IPS DF 4.7 (cell line): ENCODE measurements around the gene DIP2C.
"Not testable (repeated sequence)": the region's sequence is repeated elsewhere in the genome, so short reads cannot be mapped to it uniquely, and the experiment has no call there.

ENCODE experiments used
- DNase-seq: peaks from one replicate; pipeline ENCODE4 v3.0.0-alpha.2; 2013; ENCODE audit warnings: low spot score; ENCODE audit errors: extremely low read depth

The DIP2C gene

DNA sequence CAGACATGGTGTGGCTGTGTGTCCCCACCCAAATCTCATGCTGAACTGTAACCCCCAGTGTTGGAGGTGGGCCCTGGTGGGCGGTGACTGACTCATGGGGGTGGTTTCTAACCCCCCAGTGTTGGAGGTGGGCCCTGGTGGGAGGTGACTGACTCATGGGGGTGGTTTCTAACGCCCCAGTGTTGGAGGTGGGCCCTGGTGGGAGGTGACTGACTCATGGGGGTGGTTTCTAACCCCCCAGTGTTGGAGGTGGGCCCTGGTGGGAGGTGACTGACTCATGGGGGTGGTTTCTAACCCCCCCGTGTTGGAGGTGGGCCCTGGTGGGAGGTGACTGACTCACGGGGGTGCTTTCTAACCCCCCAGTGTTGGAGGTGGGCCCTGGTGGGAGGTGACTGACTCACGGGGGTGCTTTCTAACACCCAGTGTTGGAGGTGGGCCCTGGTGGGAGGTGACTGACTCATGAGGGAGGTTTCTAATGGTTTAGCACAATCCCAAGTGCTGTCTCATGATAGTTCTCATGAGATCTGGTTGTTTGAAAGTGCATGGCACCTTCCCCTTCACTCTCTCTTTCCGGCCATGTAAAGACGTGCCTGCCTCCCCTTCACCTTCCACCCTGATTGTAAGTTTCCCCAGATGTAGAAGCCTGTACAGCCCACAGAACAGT is 78.7 kb downstream of the DIP2C start:
- not testable (repeated sequence) for DNase-seq

DNA sequence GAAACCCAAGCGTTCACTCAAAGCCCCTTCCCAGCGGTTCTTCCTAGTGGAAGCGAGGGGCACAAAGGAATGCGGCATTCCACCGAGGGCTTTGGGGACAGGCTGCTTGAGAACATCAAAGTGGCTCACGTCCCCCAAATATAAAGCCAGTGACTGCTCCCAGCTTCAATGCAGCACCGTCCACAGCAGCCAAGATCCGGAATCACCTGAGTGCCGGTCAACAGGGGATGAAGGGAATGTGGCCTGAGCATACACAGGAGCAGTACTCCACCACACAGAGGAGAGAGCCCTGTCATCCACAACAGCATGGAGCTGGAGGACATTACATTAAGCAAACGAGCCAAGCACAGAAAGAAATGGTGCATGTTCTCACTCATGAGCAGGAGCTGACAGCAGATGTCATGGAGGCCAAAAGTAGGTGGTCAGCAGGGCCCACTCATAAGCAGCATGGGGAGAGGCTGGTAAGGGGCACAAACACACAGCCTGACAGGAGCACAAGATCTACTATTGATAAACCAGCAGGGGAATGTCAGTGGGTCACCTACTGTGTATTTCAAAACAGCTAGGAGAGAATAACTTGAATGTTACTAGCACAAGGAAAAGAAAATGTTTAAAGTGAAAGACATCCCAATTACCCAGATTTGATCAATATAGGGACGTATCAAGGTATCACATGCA is 79.5 kb downstream of the DIP2C start:
- no peak for DNase-seq

DNA sequence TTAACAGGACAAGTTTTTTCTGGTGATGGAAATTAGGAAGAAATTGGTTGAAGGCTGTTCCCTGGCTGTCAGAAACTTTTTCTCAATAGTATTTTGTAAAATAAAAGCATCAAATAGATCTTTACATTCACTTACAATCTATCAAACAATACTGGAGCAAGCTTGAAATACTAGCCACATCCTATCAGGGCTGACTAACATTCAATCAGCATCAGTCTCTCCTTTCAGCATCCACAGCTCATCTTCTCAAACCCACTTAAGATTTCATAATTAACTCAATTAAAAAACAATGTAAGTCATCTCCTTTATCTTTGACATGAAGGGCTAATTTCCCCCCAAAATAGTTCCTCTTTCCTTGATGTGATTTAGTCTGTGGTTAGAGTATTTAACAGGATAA is 80.2 kb downstream of the DIP2C start:
- DNase-seq = no peak

DNA sequence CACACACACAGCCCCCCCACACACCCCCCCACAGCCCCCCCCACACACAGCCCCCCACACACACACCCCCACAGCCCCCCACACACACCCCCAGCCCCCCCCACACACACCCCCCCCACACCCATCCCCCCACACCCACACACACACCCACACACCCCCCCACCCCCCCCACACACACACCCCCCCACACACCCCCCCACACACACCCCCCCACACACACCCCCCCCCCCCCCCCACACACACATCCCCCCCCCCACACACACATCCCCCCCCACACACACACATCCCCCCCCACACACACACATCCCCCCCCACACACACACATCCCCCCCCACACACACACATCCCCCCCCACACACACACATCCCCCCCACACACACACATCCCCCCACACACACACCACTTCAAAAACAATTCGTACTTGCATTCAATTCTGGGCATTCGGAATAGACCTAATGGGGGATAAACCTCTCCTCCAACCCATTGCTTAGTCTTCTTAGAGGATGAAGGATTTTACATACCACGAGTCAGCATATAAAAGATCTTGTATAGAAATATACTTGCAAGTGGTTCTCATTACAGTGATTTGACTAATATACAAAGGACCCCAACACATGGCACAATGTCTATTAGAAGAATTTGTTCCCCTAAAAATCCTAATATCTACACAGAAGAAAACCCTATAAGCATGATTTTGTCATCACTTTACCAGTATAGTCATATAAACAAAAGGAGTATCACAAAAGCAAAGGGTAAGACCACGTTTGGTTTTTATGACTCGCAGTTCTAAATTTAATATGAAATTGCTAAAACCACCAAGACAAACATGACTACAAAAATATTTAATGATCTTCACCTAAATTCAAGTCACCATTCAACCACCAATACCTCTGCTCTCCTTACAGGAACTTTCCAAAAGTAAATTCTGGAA is 80.9 kb downstream of the DIP2C start:
- no peak for DNase-seq

DNA sequence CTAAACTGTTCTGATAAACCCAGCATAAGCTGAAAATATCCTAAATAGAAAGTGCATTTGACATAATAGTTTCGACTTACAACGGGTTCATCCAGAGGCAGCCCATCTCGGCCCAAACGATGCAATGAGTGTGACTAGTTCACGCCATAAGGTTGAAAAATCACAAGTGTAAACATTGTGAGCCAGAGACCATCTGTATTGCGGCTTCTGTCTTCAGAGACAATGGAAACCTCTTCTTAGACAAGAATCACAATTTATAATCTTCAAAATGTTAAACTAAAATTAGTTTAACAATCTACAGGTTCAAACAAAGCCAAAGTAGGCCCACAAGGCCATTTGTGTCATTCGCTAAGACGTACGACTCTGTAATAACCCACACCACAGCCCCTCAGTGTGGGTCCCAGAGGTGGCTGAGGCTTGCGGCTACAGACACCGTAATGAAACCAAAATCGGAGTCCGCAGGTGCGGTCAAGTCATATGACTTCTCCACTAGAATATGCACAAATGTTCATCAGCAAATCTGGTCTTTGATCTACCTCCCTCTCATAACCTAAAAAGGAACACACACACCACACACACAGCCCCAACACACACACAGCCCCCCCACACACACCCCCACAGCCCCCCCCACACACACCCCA is 81.8 kb downstream of the DIP2C start:
- DNase-seq = no peak

DNA sequence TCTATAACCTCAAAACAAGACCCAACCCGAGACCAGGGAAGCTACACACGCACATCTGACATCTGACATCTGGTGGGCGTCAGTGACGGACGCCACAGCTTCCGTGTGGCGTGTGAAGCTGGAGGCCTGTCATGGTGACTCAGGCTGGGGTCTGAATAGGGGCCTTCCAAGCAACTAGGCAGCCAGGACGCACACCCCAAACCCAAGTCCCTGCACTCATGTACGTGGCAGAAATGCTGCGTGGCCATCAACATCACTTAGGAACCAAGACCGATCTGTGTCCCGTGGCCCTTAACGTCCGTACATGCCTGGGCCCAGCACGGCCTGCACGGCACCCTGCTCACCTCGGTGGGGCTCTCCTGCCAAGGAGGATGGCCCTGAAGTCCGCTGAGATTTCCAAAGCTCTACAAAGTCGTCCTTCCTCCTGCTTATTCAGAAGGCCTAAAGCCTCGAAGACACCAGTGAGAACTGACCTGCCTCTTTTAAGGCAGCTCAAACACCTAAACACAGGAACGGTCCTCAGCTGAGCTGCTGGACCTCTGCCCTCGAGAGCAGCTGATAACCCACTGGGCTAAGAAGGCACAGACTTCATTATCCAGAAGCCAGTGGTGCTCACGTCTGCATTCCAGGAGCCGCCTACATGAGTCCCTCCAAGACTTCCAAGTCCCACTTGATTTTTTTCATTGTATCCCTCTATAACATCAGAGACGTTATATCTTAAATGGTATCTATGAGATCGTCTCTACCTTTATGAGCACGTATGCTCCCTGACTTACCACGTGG is 82.5 kb downstream of the DIP2C start:
- no peak for DNase-seq

DNA sequence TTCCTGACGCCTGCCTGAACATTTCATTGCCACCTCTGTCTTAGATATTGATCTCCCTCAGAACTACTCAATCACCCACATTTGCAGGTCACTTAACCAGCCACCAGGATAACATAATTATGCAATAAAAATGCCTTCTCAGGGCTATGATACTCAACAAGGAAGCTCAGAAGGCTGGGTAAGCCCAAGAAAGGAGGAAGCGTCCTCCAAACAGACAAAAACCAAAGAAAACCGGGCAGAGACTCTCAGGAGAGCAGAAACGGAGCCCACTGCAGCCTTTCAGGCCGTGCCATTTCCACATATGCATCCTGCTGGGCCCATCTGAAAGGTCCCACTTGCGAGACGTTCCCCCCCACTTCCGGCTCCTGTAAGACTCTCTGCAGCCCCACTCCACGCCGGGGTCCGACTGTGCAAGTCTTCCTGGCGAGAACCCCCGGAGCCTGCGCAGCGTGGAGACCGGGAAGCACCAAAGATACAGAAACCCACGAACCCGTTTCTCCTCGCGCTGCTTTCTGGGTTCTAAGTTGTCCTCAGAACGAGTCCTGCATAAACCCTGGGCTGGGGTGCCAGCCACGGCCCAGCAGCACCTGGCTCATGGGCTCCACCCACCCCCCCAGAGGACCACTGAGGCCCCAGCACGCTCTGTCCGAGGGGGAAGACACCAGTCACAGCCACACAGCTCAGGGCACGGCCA is 83.7 kb downstream of the DIP2C start:
- no peak for DNase-seq

DNA sequence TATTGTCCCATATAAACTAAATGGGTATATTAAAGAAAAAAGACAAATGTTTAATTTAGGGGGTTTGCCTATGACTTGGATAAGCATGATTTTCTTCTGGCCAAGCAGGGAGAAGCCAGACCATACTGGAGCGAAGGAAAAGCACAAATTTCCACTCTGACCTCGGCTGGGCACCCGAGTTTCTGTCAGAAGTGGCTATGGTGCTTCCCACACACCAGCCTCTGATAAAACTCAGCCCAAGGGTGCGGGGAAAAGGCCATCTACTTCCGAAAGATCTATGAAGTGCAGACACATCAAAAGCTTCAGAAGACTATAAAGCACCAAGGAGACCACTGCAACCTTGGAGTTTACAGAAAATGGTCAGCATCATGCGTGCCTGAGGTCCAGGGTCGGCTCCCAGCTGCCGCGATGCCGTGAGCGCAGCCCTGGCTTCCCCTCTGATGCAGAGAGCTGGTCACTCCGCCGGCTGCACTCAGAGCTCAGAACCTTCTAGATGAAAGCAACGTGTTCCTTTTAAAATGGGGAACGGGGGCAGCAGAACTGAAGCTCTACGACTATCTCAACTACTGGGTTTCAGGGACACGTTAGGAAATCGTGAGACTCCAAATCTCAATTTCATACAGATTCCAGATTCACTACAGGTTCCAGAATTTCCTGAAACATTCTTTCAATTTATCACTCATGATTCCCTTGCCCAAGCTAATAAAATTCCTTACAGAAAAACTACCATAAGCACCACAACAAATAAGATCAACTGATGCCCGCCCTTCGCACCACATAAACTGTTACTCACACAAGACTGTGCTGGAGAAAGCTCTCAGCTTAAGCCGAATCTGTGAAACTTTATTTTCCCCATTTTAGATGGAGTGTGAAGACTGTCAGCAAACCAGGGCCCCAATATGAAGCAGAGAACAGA is 84.5 kb downstream of the DIP2C start:
- DNase-seq = no peak

DNA sequence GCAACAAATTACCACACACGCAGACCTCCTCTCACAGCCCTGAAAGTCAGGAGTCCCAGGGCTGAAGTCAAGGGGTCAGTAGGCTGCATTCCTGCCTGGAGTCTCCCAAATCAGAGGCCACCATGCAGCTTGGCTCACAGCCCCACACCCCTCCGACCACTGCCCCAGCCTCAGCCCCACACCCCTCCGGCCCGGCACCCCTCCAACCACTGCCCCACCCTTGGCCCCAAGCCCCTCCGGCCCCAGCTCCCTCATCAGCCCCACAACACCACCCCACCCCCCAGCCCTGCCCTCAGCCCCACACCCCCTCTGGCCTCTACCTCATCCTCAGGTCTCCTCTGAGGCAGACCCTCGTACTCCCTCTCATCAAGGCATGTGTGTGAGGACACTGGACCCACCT is 85.7 kb downstream of the DIP2C start:
- DNase-seq = no peak

DNA sequence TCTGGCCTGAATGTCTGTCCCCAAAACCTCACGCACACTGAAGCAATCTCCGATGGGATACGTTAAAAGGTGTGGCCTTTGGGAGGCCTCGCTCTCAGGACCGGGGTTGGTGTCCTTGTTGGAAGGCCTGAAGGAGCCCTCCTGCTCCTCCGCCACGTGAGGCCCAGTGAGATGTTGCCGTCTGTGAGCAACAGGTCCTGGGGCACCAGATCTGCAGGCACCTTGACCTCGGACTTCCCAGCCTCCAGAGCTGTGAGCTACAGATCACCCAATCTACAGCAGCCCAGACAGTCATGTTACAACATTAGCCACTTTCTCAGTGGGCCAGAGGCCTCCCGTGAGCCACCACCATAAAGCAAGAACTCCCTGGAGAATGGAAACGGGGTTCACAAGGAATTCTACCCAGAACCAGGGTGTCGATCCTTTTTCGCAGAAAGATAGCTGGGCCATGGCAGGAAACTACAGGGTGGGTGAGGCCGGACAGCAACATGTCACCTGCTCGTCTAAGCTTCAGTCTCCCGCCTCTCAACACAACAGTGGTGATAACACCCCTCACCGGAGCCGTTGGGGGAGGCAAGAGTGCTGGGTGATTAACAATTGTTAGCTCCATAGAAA is 87.0 kb downstream of the DIP2C start:
- no peak for DNase-seq

DNA sequence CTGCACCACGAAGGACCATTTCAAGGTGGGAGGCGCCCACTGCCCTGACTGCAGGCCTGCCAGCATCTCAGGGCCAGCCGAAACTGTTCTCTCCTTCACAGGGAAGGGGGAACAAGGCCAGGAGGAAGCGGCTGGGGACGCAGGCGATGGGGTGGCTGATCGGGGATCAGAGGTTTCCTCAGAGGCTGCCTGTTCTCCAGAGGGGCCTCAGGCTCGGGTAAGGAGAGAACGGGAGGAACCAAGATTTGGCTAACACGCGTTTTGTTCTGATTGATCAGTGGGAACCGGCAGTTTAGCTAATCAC is 87.9 kb downstream of the DIP2C start:
- no peak for DNase-seq

DNA sequence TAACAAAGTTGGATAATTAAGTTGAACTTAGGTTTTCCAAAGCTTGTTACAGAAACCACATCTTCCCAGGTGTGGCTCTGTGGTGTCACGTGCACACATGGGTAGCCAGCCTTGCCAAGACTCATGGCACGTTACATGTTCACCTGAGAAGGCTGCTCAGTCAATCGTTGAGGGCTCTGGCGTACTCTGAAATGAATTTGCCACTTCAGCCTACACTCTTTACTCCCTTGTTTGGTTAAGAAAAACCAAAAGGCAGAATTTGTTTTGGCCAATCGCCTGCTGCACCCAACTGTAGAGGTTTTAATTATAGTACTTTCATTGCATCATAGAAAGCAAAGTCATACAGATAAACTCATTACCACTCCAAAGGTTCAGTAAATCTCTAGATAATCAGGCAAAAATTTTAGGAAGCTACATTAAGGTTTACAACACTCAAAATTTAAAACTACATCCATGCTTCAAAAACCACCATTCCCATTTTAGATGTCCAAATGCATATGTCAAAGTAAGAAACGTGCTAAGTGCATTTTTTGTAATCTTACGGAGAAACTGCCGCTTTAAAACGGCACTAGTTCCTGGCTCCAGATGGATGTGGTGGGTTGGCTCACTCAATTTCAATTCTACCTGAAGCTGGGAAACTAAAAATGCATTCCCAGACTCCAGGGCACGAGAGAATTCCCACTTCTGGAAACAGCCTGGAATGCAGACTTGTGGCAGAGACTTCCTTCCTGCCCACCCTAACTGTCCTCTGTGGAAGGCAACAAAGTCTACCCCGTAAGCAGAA is 88.4 kb downstream of the DIP2C start:
- no peak for DNase-seq

DNA sequence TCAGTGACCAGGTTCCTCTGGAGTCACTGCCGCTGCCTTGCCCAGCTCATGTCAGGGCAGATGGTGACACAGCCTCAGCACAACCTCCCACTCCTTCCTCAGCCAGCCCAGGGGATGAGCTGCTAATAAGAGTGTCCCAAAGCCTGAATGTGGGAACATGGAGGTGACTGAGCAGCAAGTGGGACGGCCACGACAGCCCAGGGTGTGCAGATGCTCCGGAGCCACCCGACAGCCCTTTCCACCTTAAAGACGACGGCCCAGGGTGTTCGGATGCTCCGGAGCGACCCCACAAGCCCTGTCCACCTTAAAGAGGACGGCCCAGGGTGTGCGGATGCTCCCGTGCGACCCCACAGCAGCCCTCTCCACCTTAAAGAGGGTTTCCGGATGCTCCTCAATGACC is 89.2 kb downstream of the DIP2C start:
- no peak for DNase-seq

DNA sequence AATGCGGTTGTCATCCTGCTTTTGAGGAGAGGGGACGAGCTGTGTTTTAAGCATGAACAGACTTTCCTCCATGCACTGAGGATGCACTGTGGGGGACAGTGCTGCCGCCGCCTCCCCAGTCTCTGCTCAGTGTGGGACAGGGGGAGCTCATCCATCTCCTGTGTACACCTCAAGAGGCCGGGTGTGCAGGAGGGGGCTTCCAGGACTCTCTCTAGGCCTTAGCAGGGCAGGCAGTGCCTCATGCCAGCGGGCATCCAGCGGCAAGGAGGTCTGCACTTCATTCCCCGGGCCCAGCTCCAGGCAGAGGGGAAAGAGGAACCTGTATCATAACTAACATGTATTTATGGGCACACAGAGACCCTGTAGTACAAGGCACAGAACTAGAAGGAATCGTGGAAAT is 89.7 kb downstream of the DIP2C start:
- DNase-seq = no peak

DNA sequence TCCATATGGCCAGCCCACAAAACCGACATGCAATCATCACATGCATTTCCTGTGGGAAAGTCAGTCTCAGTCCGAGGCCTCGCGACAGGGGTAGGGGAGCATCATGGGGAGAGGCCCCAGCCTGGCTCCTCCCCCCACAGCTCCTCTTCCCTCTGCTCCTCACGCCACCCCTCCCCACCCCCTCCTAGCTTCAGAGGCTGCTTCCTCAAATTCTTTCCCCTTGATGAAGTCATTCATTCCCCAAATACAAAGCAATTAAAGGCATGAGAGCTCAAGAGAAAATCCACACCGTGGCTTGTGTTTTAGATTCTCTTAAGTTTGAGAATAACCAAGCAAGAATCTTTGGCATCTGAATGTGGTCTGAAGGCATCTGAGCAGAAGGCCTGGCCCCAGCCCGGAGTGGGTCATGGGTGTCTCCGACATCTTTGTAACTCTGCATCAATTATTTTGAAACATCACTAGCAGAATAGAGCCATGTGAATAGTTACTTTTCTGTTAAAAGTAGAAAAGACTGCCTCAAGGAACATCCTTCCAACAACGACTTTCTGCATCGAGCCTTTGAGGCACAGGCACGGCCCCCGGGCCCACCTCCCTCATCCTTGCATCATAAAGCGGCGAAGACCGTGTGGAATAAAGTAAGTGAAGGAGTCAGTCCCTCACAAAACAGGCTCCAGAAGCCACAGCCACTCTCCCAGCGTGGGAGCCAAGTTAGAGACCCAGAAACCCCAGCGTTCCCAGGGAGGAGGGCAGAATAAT is 90.9 kb downstream of the DIP2C start:
- no peak for DNase-seq

DNA sequence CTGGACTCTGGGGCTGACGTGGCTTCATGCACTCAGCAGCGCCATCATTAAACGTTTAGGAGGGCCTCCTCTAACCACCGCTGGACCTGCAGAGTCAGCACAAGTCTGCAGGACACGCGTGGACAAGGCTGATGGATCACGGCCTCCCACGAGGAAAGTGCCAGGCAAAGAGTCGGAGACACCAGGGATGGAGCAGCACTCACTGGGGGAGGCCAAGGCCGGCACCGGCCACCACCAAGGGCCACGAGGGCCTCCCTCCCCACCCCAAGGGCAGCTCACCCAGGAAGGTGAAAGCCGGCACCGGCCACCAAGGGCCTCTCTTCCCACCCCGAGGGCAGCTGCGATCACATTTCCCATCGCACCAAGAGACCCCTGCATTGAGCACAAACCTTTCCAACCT is 91.5 kb downstream of the DIP2C start:
- no peak for DNase-seq

DNA sequence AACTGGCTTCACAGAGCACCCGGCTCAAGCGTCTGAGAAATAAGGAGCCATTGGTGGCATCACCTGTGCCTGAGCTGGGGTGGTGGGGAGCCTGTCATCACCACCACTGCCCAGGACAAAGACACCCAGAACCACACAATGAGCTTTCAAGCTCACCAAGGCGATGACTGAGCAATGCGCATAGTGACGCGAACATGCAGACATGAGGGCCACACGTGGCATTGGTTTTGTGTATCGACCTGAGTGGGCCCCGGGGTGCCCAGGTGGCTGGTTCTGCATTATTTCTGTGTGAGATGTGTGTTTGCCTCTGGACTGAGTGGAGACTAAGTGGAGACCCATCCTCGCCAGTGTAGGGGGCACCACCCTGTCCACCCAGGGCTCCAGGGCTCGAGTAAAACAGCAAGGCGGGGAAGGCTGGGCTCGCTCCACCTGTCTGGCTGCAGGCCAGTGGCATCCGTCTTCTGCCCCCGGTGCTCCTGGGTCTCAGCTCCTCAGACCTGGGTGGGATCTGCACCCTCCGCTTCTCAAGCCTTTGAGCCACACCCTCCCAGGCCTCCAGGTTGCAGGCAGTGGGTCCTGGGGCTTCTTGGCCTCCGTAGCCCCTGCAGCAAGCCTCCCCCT is 92.6 kb downstream of the DIP2C start:
- no peak for DNase-seq
